Activated T-helper 2 cell treated with anti-CD3 and anti-CD28 coated beads, Interferon-gamma antibody, Interleukin-2, Interleukin-4, amounts not matched to agents 10 μg/mL and 5 μg/mL and 100 μg/mL, durations not matched to agents 14 hours and 24 hours and 36 hours (primary cell): Measurements from ENCODE around the gene SH3RF3. TPM values are rescaled to one million over a fixed set of nuclear protein-coding genes. Genes with fewer than 3 reads are reported as not detected.

ENCODE experiments used
- DNase-seq: peaks from one replicate; pipeline ENCODE4 v3.0.0; 2021; ENCODE audit warnings: low spot score
- H3K27ac Mint-ChIP-seq: one replicate; pipeline ENCODE4 v1.8.0; 2021; ENCODE audit warnings: mixed read lengths
- H3K27me3 Mint-ChIP-seq: one replicate; pipeline ENCODE4 v1.8.0; 2021; ENCODE audit warnings: low read depth, mixed read lengths
- H3K36me3 Mint-ChIP-seq: one replicate; pipeline ENCODE4 v1.8.0; 2021; ENCODE audit warnings: low read depth, mixed read lengths
- H3K4me1 Mint-ChIP-seq: one replicate; pipeline ENCODE4 v1.8.0; 2021; ENCODE audit warnings: low read depth, mixed read lengths
- H3K4me3 Mint-ChIP-seq: one replicate; pipeline ENCODE4 v1.8.0; 2021; ENCODE audit warnings: low read depth, mild to moderate bottlenecking, moderate library complexity, mixed read lengths
- H3K9me3 Mint-ChIP-seq: one replicate; pipeline ENCODE4 v1.8.0; 2021; ENCODE audit warnings: mixed read lengths
- intact Hi-C: fragments of 100-400 bp; cut with micrococcal nuclease; formaldehyde crosslinking; loops from one replicate; pipeline ENCODE4 v1.15.1; 2023
- total RNA-seq: library from RNA; stranded (reverse); gene quantifications from 2 replicates; pipeline ENCODE4 v1.2.3, GENCODE V29; 2022

Gene SH3RF3
- total RNA-seq, 1 donor from 2014 or later = 0.78 TPM

- Mint-ChIP-seq H3K27me3 (peaks cover 9% of the 10 kb centered on the region), H3K27ac (no peak overlapping the region), H3K36me3 (no peaks in the 10 kb centered on the region), H3K4me1 (no peaks in the 10 kb centered on the region), H3K9me3 (no peaks in the 10 kb centered on the region), H3K4me3 (no peak overlapping the region)
- intact Hi-C loops = no loop called here
- DNase-seq = no peak
Measured at GRCh38 chr2:109481599-109481998, 352.6 kb downstream of the SH3RF3 start.

GRCh38 chr2:109482361-109482861, 353.4 kb downstream of the SH3RF3 start:
- Mint-ChIP-seq H3K9me3 (no peaks in the 10 kb centered on the region), H3K36me3 (no peaks in the 10 kb centered on the region)

GRCh38 chr2:109486711-109487535, 357.9 kb downstream of the SH3RF3 start:
- no peaks in the 10 kb centered on the region for H3K36me3 Mint-ChIP-seq
- intact Hi-C loops = no loop called here
- H3K9me3 Mint-ChIP-seq = no peaks in the 10 kb centered on the region
- no peak for DNase-seq
- no peak overlapping the region for H3K4me3 Mint-ChIP-seq
- no peaks in the 10 kb centered on the region for H3K4me1 Mint-ChIP-seq
- no peak overlapping the region for H3K27ac Mint-ChIP-seq
- no peaks in the 10 kb centered on the region for H3K27me3 Mint-ChIP-seq

More at GRCh38 chr2:109482361-109482861, 353.4 kb downstream of the SH3RF3 start:
- H3K4me3 Mint-ChIP-seq = no peak overlapping the region
- intact Hi-C loops = no loop called here
- peaks cover 9% of the 10 kb centered on the region for H3K27me3 Mint-ChIP-seq
- no peak overlapping the region for H3K27ac Mint-ChIP-seq
- H3K4me1 Mint-ChIP-seq = no peaks in the 10 kb centered on the region
- no peak for DNase-seq

- Mint-ChIP-seq H3K9me3 (no peaks in the 10 kb centered on the region), H3K27ac (no peak overlapping the region), H3K27me3 (no peaks in the 10 kb centered on the region), H3K36me3 (no peaks in the 10 kb centered on the region), H3K4me1 (no peaks in the 10 kb centered on the region), H3K4me3 (no peak overlapping the region)
- intact Hi-C loops = no loop called here
- DNase-seq = no peak
Measured at GRCh38 chr2:109487536-109487869, 358.5 kb downstream of the SH3RF3 start.

GRCh38 chr2:109487871-109488655, 359.1 kb downstream of the SH3RF3 start:
- Mint-ChIP-seq H3K4me1 (no peaks in the 10 kb centered on the region), H3K27me3 (no peaks in the 10 kb centered on the region), H3K9me3 (no peaks in the 10 kb centered on the region), H3K27ac (no peak overlapping the region), H3K36me3 (no peaks in the 10 kb centered on the region), H3K4me3 (no peak overlapping the region)
- no peak for DNase-seq
- intact Hi-C loops = no loop called here

- no peak for DNase-seq
- intact Hi-C loops = no loop called here
- Mint-ChIP-seq H3K4me1 (no peaks in the 10 kb centered on the region), H3K27me3 (no peaks in the 10 kb centered on the region), H3K4me3 (no peak overlapping the region), H3K9me3 (no peaks in the 10 kb centered on the region), H3K27ac (no peak overlapping the region), H3K36me3 (no peaks in the 10 kb centered on the region)
Measured at GRCh38 chr2:109489296-109489695, 360.3 kb downstream of the SH3RF3 start.

GRCh38 chr2:109493176-109493935, 364.4 kb downstream of the SH3RF3 start:
- Mint-ChIP-seq H3K4me3 (no peak overlapping the region), H3K27me3 (no peaks in the 10 kb centered on the region), H3K9me3 (no peaks in the 10 kb centered on the region), H3K4me1 (no peaks in the 10 kb centered on the region), H3K27ac (no peak overlapping the region), H3K36me3 (no peaks in the 10 kb centered on the region)
- DNase-seq = no peak
- intact Hi-C loops = loop anchor here (10.0 kb wide), 1 partner anchor 99 kb away; no protein-coding TSS in a partner anchor

- no peak for DNase-seq
- Mint-ChIP-seq H3K36me3 (no peaks in the 10 kb centered on the region), H3K4me3 (no peak overlapping the region), H3K4me1 (no peaks in the 10 kb centered on the region), H3K9me3 (no peaks in the 10 kb centered on the region), H3K27ac (no peak overlapping the region), H3K27me3 (no peaks in the 10 kb centered on the region)
- intact Hi-C loops = loop anchor here (10.0 kb wide), 1 partner anchor 100 kb away; no protein-coding TSS in a partner anchor
Measured at GRCh38 chr2:109494351-109494750, 365.3 kb downstream of the SH3RF3 start.

GRCh38 chr2:109497463-109497862, 368.5 kb downstream of the SH3RF3 start:
- Mint-ChIP-seq H3K36me3 (no peaks in the 10 kb centered on the region), H3K27ac (no peak overlapping the region), H3K9me3 (no peaks in the 10 kb centered on the region), H3K4me1 (no peaks in the 10 kb centered on the region), H3K27me3 (no peaks in the 10 kb centered on the region), H3K4me3 (no peak overlapping the region)
- no peak for DNase-seq
- intact Hi-C loops = loop anchor here (10.0 kb wide), 1 partner anchor 103 kb away; no protein-coding TSS in a partner anchor

- no peaks in the 10 kb centered on the region for H3K9me3 Mint-ChIP-seq
- intact Hi-C loops = loop anchor here (10.0 kb wide), 1 partner anchor 103 kb away; no protein-coding TSS in a partner anchor
- H3K4me3 Mint-ChIP-seq = no peak overlapping the region
- no peak overlapping the region for H3K27ac Mint-ChIP-seq
- DNase-seq = no peak
- no peaks in the 10 kb centered on the region for H3K4me1 Mint-ChIP-seq
- H3K36me3 Mint-ChIP-seq = no peaks in the 10 kb centered on the region
- H3K27me3 Mint-ChIP-seq = no peaks in the 10 kb centered on the region
Measured at GRCh38 chr2:109497911-109498870, 369.2 kb downstream of the SH3RF3 start.

GRCh38 chr2:109498906-109499305, 369.9 kb downstream of the SH3RF3 start:
- Mint-ChIP-seq H3K36me3 (no peaks in the 10 kb centered on the region), H3K4me3 (no peak overlapping the region), H3K9me3 (no peaks in the 10 kb centered on the region), H3K27ac (no peak overlapping the region), H3K4me1 (no peaks in the 10 kb centered on the region), H3K27me3 (no peaks in the 10 kb centered on the region)
- intact Hi-C loops = loop anchor here (10.0 kb wide), 1 partner anchor 104 kb away; no protein-coding TSS in a partner anchor
- DNase-seq = no peak
